G401.6 (cell line): ENCODE measurements around the gene SLC25A21.

Experiments used
- FAIRE-seq: peaks from 2 replicates; lab custom pipeline; 2012; peaks lifted over from hg19 to GRCh38; lab: Jason Lieb, UNC

SLC25A21 gene

GRCh38 chr14:37142835-37143401 lies 29.5 kb downstream of the SLC25A21 start:
- FAIRE-seq: no peak

GRCh38 chr14:37140176-37140575 lies 32.2 kb downstream of the SLC25A21 start:
- no peak for FAIRE-seq

GRCh38 chr14:37139710-37140109 lies 32.7 kb downstream of the SLC25A21 start:
- FAIRE-seq: no peak

GRCh38 chr14:37138898-37139297 lies 33.5 kb downstream of the SLC25A21 start:
- FAIRE-seq: no peak

GRCh38 chr14:37133284-37133913 lies 39.0 kb downstream of the SLC25A21 start:
- no peak for FAIRE-seq

DNA sequence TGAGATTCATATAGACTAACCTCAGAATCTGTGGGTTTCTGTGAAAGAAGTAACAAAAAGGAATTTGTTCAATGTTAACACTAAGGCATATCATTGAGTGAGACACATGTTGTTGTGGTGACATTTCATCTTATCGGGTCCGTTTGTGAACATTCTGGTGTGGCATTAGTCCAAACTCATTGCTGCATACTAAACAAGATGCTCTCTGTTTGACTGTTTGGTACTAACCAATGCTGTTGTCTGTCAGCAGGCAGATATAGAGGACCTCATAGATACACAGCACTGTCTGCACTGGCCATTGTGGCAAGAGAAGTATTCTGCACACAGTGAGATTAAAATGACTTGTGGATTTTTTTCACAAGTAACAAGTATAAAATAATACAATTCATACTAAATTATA lies 41.2 kb downstream of the SLC25A21 start:
- no peak for FAIRE-seq

DNA sequence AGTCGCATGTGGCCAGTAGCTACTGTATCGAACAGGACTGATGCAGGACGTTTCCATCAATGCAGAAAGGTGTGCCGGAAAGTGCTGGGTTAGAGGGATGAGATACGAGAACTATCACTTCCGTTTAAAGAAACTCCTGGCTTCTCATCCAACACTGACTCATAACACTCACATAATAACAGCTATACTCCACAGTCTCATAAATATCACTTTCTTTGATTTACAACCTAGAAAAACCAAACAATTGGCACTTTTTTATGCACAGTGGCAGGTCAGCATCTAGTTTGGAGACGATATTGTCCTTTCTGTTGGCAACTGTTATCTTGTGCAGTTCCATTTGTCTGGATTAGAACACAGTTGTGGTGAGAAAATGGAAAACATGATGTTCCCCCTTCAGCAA lies 43.4 kb downstream of the SLC25A21 start:
- FAIRE-seq: no peak

DNA sequence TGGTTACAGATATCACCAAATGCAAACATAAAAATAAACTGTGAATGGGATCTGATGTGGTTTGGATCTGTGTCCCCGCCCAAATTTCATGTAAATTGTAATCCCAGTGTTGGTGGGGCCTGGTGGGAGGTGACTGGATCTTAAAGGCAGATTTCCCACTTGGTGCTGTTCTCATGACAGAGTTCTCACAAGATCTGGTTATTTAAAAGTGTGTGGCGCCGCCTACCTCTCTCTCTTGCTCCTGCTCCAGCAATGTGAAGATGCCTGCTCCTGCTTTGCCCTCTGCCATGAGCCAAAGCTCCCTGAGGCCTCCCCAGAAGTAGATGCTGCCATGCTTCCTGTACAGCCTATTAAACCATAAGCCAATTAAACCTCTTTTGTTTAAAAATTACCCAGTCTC lies 47.8 kb downstream of the SLC25A21 start:
- no peak for FAIRE-seq

- FAIRE-seq: no peak
These were observed 49.3 kb downstream of the SLC25A21 start for GRCh38 chr14:37122919-37123639.

- no peak for FAIRE-seq
These were observed 50.1 kb downstream of the SLC25A21 start for GRCh38 chr14:37122288-37122687.

DNA sequence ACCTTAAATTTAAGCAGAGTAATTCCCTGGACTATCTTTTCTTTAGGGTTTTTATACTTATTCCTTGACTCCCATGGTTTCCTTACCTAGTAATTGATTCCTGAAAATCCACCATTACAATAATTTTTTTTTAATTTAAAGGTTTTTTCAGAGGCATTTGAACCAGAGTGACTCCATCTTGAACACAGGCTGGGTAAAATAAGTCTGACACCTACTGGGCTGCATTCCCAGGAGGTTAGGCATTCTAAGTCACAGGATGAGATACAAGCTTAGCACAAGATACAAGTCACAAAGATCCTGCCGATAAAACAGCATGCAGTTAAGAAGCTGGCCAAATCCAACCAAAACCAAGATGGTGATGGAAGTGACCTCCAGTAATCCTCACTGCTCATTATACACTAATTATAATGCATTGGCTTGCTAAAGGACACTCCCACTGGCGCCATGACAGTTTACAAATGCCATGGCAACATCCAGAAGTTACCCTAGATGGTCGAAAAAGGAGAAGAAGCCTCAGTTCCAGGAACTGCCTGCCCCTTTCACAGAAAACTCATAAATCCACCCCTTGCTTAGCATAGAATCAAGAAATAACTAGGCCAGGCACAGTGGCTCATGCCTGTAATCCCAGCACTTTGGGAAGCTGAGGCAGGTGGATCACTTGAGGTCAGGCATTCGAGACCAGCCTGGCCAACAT lies 53.6 kb downstream of the SLC25A21 start:
- FAIRE-seq: no peak

- peak; percentile 19 for FAIRE-seq
These were observed 55.2 kb downstream of the SLC25A21 start for GRCh38 chr14:37116933-37117849.

- FAIRE-seq: no peak
These were observed 57.0 kb downstream of the SLC25A21 start for GRCh38 chr14:37115406-37115805.

DNA sequence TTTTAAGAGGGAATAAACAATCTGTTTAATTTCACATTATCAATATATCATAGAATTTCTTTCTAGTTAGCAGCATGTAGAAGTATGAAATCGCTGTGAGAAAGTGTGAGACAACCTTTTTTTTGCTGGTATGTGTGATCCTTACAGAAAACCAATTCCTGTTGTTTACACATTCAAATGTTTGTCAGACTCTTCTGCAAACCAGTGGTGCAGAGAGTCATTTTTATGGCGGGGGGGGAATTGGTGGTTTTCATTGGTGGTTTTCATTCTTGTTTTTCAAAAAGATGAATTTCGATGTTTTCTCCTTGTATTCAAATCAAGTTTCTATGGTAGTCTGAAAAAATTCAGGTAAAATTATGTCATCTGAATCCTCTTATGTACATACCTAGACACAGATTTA lies 57.8 kb downstream of the SLC25A21 start:
- FAIRE-seq: no peak

- no peak for FAIRE-seq
These were observed 58.4 kb downstream of the SLC25A21 start for GRCh38 chr14:37114002-37114401.

DNA sequence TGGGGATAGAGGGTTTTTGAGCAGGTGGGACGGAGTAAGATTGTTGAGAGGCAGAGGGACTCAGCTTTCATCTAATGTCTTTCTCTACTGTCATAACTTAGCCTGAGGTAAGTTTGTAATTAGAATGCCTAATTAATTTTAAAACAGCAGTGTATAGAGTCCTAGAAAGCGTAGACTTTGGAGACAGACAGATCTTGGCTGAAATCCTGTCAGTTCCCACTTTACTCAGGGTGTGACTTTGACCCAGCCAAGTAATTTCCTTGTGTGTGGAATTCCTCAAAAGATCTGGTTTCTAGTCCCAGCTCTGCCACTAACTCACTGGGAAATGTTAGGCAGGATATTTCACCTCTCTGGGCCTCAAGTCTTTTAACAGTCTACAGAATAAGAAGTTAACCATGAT lies 74.3 kb downstream of the SLC25A21 start:
- FAIRE-seq: no peak

GRCh38 chr14:37094502-37094901 lies 77.9 kb downstream of the SLC25A21 start:
- FAIRE-seq: no peak

DNA sequence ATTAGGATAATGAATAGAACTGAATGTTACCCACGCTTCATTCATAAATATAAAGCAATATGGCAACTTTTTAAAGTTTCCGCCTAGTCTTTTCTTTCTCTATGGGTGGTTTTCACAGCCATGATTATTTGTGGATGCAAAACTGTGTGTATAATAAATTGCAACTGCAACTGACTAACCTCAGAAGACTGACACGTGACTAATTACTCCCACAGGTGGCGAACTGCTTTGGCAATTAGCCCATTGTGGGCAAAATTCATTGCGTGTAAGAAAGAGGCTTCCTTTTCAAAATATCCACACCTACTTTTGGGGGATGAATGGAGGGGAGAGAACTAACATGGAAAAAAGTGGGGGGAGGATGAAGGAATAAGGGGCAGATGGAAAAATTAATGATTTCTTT lies 79.0 kb downstream of the SLC25A21 start:
- no peak for FAIRE-seq

DNA sequence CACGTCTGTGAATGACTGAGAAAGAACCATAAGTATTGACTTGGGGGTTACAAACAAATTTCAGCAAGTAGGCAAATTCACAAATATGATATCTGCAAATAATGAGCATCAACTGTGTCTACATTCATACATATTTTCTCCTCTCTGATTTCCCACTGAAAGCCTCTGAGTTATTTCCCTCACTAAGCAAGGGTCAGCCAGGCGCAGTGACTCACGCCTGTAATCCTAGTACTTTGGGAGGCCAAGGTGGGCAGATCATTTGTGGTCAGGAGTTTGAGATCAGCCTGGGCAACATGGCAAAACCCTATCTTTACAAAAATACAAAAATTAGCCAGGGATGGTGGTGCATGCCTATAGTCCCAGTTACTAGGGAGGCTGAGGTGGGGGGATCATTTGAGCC lies 80.8 kb downstream of the SLC25A21 start:
- no peak for FAIRE-seq

- no peak for FAIRE-seq
These were observed 82.4 kb downstream of the SLC25A21 start for GRCh38 chr14:37090026-37090425.

GRCh38 chr14:37089410-37089809 lies 83.0 kb downstream of the SLC25A21 start:
- FAIRE-seq: no peak
